GM19043 (cell line): ENCODE results near the gene SLC11A2.
"Not testable (repeated sequence)": the region's sequence is repeated elsewhere in the genome, so short reads cannot be mapped to it uniquely, and the experiment has no call there.

Experiments used
- ATAC-seq: cut with Tn5 transposase; IDR thresholded peaks from one replicate; pipeline ENCODE4 v1.9.1; 2021; ENCODE audit warnings: low read depth; ENCODE audit not compliant: unreplicated experiment

Gene SLC11A2

DNA sequence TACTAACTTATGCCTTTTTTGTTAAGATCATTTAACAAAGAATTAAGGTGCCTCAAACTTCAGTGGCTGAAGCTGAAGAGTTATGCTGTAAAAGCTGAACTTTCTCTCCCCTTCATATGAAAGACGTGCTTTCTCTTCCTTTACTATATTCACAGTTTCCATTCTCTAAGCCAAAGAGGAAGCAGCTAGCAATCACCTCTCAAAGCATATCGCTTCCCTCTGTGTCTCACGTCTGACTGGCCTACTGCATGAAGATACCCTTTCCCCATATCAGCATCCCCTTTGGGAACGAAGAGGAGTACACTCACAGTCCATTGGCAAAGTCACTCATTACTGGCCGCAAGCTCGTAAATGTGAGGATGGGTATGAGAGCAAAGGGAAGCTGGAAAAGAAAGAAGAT lies 34.9 kb downstream of the SLC11A2 start:
- no peak for ATAC-seq

DNA sequence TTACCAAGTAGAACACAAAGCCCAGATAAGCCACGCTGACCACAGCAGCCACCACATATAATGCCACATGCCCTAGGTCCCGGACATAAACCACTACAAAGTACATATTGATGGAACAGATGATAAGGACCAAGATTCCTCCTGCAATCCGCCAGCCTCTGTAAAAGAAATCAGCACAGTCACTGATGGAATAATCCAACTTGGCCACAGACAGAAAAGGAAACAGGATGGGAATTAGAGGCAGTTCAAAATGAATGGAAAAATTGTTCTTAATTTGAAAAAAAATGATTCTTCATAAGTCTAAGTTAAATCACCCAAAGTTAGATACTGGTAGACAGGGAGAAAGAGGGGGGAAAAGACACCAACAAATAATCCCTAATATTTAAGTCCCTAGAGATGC lies 35.4 kb downstream of the SLC11A2 start:
- ATAC-seq = no peak

DNA sequence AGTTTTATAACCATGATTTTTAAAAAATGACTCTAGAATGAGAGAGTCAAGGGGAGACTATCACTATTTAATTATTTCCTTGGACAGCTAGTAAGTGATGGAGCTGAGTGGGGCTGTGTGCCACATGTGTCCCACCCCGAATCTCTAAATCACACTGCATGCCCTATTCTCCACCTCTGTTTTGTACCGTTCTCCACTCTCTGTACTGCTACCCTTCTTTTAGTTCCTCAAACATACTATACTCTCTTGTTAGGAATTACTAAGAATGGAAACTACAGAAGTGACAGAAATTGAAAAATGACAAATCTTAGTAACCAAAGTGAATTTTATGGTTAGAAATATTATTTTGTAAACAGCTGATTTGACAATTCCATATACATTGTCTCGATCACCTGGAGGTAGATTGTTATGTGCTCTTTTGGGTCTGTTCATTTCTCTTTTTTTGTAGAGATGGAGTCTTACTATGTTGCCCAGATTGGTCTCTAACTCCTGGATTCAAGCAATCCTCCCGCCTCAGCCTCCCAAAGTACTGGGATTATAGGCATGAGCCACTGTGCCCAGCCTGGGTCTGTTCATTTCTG lies 35.9 kb downstream of the SLC11A2 start:
- ATAC-seq = no peak

DNA sequence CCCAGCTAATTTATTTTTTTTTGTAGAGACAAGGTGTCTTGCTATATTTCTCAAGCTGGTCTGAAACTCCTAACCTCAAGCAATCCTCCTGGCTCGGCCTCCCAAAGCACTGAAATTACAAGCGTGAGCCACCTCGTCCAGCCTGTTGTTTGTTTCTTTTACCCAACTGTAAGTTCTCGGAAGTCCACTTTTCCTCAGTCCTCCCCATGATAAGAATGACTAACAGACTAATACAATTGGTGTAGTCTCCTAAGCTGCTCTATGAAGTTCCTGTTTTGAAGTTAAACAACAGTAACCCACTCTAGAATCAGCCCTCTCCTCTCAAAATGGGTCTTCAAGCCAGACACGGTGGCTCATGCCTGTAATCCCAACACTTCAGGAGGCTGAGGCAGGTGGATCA lies 37.3 kb downstream of the SLC11A2 start:
- no peak for ATAC-seq

DNA sequence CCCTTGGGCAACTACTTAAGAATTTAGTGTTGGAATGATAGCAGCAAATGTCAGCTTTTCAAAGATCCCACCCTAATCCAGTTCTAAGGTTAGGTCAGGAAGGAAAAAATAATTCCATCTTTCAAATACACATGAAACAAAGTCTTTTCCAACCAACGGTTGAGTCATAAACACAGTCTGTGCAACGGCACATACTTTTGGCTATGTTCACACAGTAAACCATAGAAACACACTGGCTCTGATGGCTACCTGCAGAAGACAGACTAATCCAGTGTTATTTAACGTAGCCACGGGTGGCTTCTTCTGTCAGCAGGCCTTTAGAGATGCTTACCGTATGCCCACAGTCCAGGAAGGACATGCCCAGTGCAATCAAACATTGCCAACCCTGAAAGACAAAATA lies 38.1 kb downstream of the SLC11A2 start:
- no peak for ATAC-seq

DNA sequence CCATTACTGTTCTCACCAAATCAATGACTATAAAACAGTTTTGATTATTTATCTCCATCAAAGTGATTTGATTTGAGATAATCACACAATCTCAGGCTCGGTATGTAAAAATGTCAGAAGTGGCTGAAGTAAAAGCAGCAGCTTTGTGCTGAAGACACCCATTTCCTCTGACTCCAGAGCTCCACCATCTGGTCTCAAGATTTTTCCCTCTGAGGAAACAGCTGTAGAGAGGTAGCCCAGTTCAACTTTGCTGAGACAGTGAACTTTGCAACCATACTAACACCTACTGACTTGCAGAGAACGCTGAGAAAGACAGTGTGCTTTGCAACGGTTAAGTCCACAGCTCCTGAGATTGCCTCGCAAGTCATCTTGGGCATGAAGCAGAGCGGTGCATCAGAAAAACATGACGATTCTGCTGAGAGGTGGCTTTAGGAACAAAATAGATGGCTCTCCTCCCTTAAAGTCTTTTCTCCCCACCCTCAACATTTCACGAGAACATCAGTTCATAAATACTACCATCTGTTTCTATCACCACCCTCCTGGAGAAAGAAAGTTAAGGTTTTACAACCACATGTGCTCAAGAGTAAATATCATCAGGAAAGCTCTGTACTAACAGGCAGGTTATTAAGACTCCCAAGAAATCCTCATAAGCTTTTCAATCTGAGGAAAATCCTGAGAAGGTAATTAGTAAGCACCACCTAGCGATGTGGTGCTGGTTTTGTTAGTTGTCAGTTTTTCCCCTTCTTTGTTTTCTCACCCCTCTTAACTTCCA lies 39.0 kb downstream of the SLC11A2 start:
- no peak for ATAC-seq

DNA sequence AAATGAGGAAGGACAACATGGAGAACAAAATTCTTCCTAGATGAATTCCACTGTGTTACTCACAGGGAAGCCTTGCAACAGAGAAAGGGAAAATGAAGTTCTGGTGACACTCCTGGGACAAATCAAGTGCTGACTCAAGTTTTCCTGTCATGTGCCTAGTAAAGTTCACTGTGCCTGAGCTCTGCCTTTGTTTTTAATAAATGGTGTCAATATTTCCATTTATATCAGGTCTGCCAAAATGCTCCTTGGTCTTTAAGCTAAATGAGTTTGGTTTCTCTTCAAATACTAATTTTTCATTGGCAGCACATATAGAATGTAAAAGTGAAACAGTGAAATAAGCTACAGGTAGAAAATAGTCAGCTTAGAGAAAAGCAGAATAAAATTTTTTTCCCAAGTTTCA lies 40.9 kb downstream of the SLC11A2 start:
- ATAC-seq = no peak

DNA sequence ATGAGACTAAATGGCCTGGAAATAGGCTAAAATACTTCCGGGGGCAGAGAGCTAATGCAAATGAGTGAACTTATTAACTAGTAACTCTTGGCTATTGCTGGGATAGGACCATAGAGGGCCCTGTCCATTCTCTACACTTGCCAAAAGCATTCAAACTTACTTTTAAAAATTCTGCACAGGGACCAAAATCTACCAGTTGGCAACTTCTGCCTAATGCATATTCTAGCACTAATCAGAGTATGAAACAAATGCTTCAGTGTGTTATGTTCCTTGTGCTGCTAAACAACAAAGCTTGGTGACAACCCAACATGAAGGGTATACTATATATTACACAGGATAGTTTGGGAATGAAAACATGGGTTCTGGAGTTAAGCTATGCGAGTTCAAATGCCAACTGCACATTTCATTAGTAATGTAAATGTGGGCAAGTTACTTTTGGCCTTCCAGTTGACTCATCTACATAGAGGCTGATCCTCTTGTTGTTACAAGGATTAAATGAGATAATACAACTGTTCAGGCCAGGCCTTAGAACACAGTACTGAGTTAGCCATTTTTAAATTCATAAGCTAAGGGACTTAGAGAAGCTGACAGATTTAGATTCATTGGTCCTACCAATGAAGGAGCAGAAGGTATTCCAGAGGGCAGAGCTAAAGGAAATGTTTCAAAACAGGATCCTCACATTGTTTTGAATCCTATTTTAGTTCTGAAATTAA lies 41.4 kb downstream of the SLC11A2 start:
- ATAC-seq = no peak

DNA sequence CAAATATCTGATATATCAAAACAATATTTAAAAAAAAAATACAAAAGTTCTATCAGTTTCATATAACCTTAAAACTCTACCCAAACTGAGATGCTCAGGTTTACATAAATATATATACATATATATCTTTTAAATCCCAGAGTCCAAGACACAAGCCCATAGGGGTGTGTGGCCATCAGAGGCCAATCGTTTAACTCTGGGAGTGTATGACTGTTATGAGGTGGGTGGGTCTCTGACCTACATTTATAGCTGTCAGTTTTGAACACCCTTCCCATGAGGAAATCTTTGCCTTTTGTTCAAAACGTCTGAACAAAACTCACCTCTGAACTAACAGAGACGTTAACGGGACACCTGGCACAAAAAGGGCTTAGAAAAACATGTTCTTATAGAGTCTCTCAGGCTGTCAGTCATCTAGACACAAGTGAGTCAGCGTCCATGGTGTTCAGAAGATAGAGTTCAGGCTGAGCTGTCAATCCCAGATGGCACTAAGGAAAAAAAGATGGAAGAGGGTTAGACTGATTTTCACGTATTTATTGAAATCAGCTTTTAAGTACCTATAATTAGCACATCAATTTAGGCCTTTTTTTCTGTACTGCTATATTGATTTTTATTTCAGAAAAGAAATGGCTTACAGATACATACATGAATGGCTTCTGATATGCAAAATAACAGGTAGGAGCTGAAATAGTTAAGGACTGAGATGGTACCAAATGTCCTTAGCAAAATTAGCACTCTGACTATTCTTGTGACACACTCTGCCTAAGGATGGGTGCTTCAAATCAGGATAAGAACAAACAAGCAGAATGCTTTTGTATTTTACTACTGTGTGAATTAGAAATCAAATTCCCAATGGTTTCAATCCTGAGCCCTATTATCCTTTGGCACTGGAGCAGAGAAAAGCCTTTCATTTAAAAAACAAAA lies 44.6 kb downstream of the SLC11A2 start:
- no peak for ATAC-seq

DNA sequence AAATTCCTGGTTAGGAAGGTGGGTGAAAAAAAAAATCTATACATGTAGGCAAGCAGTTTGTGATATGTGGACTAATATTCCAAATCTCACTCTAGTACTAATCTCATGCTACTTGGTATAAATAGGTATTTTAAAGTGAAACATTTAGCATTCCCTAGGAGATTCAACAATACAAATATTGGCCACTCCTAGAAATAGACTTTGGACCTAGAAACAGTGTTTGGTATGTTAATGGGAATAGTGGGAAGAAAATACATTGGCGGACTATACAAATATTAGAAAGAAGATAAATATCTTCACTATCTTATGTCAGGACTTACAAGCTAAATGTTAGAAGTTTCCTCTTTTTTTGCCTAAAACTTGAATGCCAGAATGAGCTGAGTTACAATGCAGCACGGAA lies 45.6 kb downstream of the SLC11A2 start:
- no peak for ATAC-seq

DNA sequence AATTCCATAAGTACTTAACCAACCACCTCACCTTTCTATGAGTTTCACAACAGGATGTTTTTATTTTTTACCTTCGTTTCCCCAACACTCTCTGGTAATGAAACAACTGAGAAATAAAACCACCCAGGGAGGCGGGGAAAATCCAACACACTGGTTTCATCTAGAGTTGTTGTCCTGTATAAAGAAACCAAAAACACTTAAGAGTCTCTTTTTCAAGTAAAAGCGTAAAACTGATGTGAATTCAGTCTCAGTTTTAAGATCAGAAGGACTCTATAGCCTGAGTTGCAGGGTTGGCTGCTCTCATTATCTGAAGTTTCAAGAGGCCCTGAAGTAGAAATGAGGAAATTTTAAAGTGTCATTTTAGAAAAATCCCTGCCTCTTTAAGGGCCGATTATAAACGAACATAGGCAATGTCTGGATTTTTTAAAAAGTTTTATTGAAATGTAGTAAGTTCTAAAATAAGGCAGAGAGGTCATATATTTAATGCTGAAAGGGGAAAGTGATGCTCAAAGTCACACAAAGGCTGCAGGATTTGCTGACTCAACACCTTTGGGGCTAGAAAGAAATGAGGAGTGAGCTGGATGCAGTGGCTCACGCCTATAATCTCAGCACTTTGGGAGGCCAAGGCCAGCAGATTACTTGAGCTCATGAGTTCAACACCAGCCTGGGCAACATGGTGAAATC lies 46.7 kb downstream of the SLC11A2 start:
- no peak for ATAC-seq

DNA sequence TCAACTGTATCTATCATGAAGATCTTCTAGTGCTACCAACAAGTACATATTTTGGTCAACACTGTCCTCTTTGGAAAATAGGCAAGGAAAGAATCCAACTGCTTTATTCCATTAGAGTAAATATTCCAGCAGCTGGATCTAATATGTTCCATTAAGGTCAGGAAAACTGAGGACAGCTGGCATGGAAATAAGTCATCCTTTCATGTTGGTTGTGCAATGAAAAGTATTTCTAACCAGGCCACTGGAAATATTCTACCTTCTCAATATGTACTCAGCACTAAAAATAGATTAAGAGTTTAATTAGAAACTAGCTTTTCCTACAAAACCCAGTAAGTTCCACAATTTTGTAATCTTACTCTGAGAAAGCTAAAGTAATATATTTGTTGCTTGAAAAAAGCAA lies 54.2 kb downstream of the SLC11A2 start:
- no peak for ATAC-seq

DNA sequence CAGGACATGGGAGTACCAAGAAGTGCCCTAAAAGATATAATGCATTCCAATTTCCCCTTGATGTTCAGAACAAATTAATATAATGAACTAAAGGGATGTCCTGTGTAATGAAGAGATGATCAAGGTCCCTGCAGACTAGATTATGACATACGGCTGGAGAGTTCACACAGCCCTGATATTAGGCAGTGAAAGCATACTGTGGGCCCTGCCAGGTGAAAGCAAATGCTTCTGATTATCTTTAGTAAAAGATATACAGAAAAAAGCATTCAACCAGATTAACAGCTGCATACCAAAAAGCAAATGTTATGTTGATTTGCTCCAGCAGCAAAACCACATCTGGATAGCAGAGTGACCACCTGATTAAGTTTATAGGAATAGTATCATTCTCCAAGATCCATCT lies 61.8 kb downstream of the SLC11A2 start:
- ATAC-seq = no peak

DNA sequence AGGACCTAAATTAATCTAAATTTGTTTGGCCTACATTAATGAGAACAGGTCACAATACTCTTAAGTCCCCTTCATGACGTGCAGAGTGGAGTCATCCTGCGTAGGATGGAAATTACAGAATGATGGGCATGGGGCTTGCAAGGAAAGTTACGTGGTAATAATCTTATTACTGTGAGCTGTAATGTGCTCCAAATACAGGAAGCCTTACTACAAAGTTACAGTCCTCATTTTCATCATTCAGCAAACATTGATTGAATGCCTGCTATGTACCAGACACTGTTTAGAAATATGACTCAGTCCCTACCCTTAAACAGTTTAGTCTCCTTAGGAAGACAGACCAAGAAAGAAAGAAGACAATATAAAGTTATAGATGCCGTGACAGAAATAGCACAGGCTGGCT lies 64.5 kb downstream of the SLC11A2 start:
- no peak for ATAC-seq

DNA sequence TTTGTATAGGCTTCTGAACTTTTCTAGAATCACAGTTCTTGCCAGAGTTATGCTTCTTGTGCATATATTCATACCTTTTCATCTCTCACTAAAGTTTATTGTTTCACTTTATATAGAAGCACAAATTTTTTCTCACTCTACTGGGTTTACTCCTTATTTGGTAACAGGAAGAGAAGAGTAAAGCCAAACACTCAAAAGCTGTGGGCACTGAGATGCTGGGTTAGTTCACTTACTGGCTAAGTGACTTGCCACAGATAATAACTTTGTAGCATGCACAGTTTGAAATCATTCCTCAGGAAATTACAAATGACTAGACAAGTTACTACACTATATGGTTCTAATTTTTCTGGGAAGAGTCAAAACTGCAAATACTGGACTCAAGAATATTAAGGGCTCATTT lies 66.1 kb downstream of the SLC11A2 start:
- no peak for ATAC-seq

DNA sequence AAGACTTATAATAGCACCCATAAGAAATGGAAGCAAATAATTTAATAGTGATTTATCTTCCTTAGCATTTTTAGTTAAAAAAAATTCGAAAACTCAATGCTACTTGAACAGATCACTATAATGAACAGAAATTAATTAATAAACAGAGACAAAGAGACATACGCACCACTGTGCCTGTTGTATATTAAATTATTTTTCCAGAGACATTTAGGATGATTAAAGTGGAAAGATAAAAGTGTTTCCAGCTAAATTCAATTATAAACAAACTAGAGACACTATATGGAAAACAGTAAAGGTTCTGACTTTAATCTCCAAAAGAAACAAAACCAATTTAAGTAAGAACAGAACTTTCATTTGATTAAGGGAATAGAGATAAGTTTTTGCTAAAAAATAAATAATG lies 70.5 kb downstream of the SLC11A2 start:
- ATAC-seq = no peak

DNA sequence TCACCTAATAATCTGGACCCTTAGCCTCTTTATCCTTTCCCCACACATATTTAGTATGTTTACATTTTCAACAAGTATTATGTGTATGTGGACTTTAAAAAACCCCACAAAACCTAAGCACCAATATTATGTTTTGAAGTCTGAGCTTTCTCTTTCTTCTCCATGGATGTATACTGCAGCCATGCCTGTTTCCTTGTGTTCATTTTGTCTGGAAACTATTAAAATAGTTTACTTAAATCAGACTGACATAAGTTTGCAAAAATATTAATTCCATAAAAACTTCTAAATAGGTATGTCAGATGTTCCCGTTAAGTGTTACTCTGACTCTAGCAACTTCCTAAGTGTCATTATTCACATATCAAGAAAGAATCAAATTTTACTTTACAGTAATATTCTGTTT lies 70.9 kb downstream of the SLC11A2 start:
- no peak for ATAC-seq

DNA sequence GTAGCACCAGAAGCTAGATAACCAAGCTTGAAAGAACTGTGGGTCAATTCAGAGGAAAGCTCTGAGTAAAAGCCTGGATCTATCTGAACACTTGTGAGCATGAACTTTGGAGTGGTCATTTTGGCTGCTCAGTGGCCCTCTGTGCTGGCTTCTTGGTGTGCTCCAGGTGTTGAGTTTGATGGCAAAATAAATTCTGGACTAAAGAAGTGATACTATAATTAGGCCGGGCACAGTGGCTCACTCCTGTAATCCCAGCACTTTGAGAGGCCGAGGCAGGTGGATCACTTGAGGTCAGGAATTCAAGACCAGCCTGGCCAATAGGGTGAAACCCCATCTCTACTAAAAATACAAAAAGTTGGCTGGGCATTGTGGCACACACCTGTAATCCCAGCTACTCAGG lies 71.4 kb downstream of the SLC11A2 start:
- ATAC-seq = not testable (repeated sequence)

DNA sequence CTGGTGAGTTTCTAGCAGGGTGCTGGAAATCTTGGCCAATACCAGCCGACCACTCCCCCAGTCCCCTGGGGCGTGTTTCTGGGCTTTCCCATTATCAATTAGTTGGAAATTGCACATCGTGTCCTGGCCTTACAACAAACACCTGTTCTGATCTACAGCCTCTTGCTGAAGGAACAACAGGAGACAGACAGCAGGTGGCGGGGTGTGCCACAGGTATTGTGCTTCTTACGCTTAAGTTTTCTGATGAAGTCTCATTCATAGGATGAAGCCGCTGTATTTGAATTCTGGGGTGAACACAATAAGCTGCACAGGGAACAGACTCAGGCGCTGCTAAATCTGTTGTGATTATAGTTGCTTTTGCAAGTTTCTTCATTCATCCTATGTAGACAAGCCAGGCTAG lies 73.1 kb downstream of the SLC11A2 start:
- no peak for ATAC-seq

DNA sequence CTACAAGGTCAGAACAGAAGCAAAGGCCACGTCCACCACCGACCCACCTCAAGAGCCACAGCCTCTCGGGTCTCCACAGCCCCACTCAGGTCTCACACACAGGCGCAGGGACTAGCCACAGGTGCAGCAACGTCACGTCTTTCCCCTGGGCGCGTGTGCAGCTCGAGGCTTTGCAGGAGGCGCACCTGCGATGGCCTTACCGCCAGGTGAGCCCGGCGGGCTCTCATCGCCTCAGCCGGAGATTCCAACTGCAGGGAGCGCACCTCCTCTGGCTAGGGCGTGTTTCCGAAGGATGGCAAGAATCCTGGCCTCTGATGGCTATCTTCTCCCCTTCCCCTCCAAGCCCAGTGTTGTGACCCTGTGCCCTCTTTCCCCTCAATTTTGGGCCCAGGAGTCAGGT lies 73.7 kb downstream of the SLC11A2 start, which contains the start of gene HIGD1C:
Gene HIGD1C, plus strand, starts transcription at position 35 of the 400 bp plus-strand sequence. CDS start 1,455 bp downstream, outside the sequence.
- no peak for ATAC-seq
